Measurements from ENCODE around the gene STUB1.

STUB1 gene

GRCh38 chr16:637081-638018, 42.9 kb upstream of the STUB1 start:
- peak; percentile 86 for DNase-seq

GRCh38 chr16:638034-638543, 42.1 kb upstream of the STUB1 start:
- Histone ChIP-seq H3K9ac (ENCODE audit: low read length) (no peak overlapping the region), H3K4me3 (ENCODE audit: low read length) (no peak overlapping the region), H3K27me3 (replicated peaks; ENCODE audit: insufficient read depth, low read length) (no peaks in the 10 kb centered on the region)

More at GRCh38 chr16:637081-638018, 42.9 kb upstream of the STUB1 start:
- Histone ChIP-seq H3K9me3 (replicated peaks; ENCODE audit: insufficient read depth, low read length) (no peaks in the 10 kb centered on the region), H3K4me1 (ENCODE audit: low read length) (0 out of 2 replicates have a peak, but pooled peaks cover 11% of the 10 kb centered on the region), H3K27ac (ENCODE audit: low read length) (peak overlapping the region; percentile 92; the same call in 1 of the 2 replicates), H3K4me2 (ENCODE audit: low read depth, low read length) (peak overlapping the region; percentile 51; the same call in 1 of the 2 replicates), H3K4me3 (ENCODE audit: low read length) (peak overlapping the region; percentile 95), H3K36me3 (replicated peaks; ENCODE audit: insufficient read depth, low read length) (no peaks in the 10 kb centered on the region), H3K27me3 (replicated peaks; ENCODE audit: insufficient read depth, low read length) (no peaks in the 10 kb centered on the region), H2AFZ (ENCODE audit: low read length) (peak overlapping the region; percentile 57; the same call in 1 of the 2 replicates), H3K9ac (ENCODE audit: low read length) (peak overlapping the region; percentile 85; the same call in 1 of the 2 replicates), H4K20me1 (ENCODE audit: insufficient read depth, low read length) (no peaks in the 10 kb centered on the region), H3F3A (ENCODE audit: insufficient read depth, low read length) (peaks cover 11% of the 10 kb centered on the region), H3K79me2 (ENCODE audit: low read length) (peaks cover 28% of the 10 kb centered on the region), H3K9me2 (replicated peaks; ENCODE audit: insufficient read depth, low read length) (no peaks in the 10 kb centered on the region)
- no peak for TF ChIP-seq EZH2phosphoT487 (IDR thresholded peaks at IDR 0.05; ENCODE audit: low read length)
- TF ChIP-seq, protein P1, sequence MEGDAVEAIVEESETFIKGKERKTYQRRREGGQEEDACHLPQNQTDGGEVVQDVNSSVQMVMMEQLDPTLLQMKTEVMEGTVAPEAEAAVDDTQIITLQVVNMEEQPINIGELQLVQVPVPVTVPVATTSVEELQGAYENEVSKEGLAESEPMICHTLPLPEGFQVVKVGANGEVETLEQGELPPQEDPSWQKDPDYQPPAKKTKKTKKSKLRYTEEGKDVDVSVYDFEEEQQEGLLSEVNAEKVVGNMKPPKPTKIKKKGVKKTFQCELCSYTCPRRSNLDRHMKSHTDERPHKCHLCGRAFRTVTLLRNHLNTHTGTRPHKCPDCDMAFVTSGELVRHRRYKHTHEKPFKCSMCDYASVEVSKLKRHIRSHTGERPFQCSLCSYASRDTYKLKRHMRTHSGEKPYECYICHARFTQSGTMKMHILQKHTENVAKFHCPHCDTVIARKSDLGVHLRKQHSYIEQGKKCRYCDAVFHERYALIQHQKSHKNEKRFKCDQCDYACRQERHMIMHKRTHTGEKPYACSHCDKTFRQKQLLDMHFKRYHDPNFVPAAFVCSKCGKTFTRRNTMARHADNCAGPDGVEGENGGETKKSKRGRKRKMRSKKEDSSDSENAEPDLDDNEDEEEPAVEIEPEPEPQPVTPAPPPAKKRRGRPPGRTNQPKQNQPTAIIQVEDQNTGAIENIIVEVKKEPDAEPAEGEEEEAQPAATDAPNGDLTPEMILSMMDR (IDR thresholded peaks at IDR 0.05; ENCODE audit: low read length), result no peak
- no peak for TF ChIP-seq EZH2 (optimal IDR thresholded peaks at IDR 0.05; ENCODE audit: low read depth, low read length)

GRCh38 chr16:638836-639235, 41.4 kb upstream of the STUB1 start:
- Histone ChIP-seq H3K9me3 (replicated peaks; ENCODE audit: insufficient read depth, low read length) (no peaks in the 10 kb centered on the region), H3K4me2 (ENCODE audit: low read depth, low read length) (no peak overlapping the region), H3K4me3 (ENCODE audit: low read length) (no peak overlapping the region), H3K36me3 (replicated peaks; ENCODE audit: insufficient read depth, low read length) (no peaks in the 10 kb centered on the region), H3K9ac (ENCODE audit: low read length) (no peak overlapping the region), H3F3A (ENCODE audit: insufficient read depth, low read length) (peaks cover 17% of the 10 kb centered on the region), H3K27ac (ENCODE audit: low read length) (no peak overlapping the region), H3K79me2 (ENCODE audit: low read length) (peaks cover 43% of the 10 kb centered on the region), H3K4me1 (ENCODE audit: low read length) (0 out of 2 replicates have a peak, but pooled peaks cover 14% of the 10 kb centered on the region), H2AFZ (ENCODE audit: low read length) (no peak overlapping the region), H3K27me3 (replicated peaks; ENCODE audit: insufficient read depth, low read length) (no peaks in the 10 kb centered on the region), H4K20me1 (ENCODE audit: insufficient read depth, low read length) (no peaks in the 10 kb centered on the region), H3K9me2 (replicated peaks; ENCODE audit: insufficient read depth, low read length) (no peaks in the 10 kb centered on the region)
- no peak for DNase-seq
- no peak for TF ChIP-seq EZH2 (optimal IDR thresholded peaks at IDR 0.05; ENCODE audit: low read depth, low read length)
- TF ChIP-seq, protein P1 (IDR thresholded peaks at IDR 0.05; ENCODE audit: low read length), result no peak
- no peak for TF ChIP-seq EZH2phosphoT487 (IDR thresholded peaks at IDR 0.05; ENCODE audit: low read length)

More at GRCh38 chr16:638034-638543, 42.1 kb upstream of the STUB1 start:
- Histone ChIP-seq H3K4me1 (ENCODE audit: low read length) (0 out of 2 replicates have a peak, but pooled peaks cover 12% of the 10 kb centered on the region), H3F3A (ENCODE audit: insufficient read depth, low read length) (peaks cover 17% of the 10 kb centered on the region), H3K27ac (ENCODE audit: low read length) (no peak overlapping the region), H3K79me2 (ENCODE audit: low read length) (peaks cover 35% of the 10 kb centered on the region), H3K4me2 (ENCODE audit: low read depth, low read length) (no peak overlapping the region), H3K9me3 (replicated peaks; ENCODE audit: insufficient read depth, low read length) (no peaks in the 10 kb centered on the region), H4K20me1 (ENCODE audit: insufficient read depth, low read length) (no peaks in the 10 kb centered on the region), H3K36me3 (replicated peaks; ENCODE audit: insufficient read depth, low read length) (no peaks in the 10 kb centered on the region), H3K9me2 (replicated peaks; ENCODE audit: insufficient read depth, low read length) (no peaks in the 10 kb centered on the region), H2AFZ (ENCODE audit: low read length) (no peak overlapping the region)
- TF ChIP-seq EZH2 (optimal IDR thresholded peaks at IDR 0.05; ENCODE audit: low read depth, low read length), result no peak
- TF ChIP-seq, protein P1 (IDR thresholded peaks at IDR 0.05; ENCODE audit: low read length), result no peak
- TF ChIP-seq EZH2phosphoT487 (IDR thresholded peaks at IDR 0.05; ENCODE audit: low read length), result no peak
- DNase-seq, result no peak

Data from MM.1S (cell line).